Skeletal muscle tissue (tissue), 4 donors: Measurements from ENCODE around the gene ACVR1. TPM values are rescaled to one million over a fixed set of nuclear protein-coding genes. Genes with fewer than 3 reads are reported as not detected.
"Not testable (repeated sequence)": the region's sequence is repeated elsewhere in the genome, so short reads cannot be mapped to it uniquely, and the experiment has no call there.

Source experiments
- H3K27ac ChIP-seq: one replicate; pipeline ENCODE4 v1.7.0; 2013; ENCODE audit warnings: mild to moderate bottlenecking, low read depth, low read length, inconsistent platforms
- H3K27me3 ChIP-seq, 3 donors: one replicate each; pipeline ENCODE4 v1.7.0; 2013; ENCODE audit warnings: low read length in 3 of 3; ENCODE audit not compliant: control insufficient read depth in 3 of 3, insufficient read depth in 3 of 3
- H3K36me3 ChIP-seq, 3 donors: one replicate each; pipeline ENCODE4 v1.7.0; 2013; ENCODE audit warnings: low read length in 3 of 3; ENCODE audit not compliant: control insufficient read depth in 3 of 3, insufficient read depth in 3 of 3
- H3K4me1 ChIP-seq, 3 donors: one replicate each; pipeline ENCODE4 v1.7.0; 2013; ENCODE audit warnings: low read length in 3 of 3, mild to moderate bottlenecking in 3 of 3; ENCODE audit not compliant: control insufficient read depth in 3 of 3, insufficient read depth in 3 of 3
- H3K4me3 ChIP-seq, 3 donors: one replicate each; pipeline ENCODE4 v1.7.0; 2013; ENCODE audit warnings: low read length in 3 of 3
- H3K9ac ChIP-seq, 3 donors: one replicate each; pipeline ENCODE4 v1.7.0; 2013; ENCODE audit warnings: low read length in 3 of 3, mild to moderate bottlenecking in 3 of 3, moderate library complexity in 2 of 3, low read depth in 1 of 3
- H3K9me3 ChIP-seq, 3 donors: one replicate each; pipeline ENCODE4 v1.7.0; 2013; ENCODE audit warnings: low read length in 3 of 3; ENCODE audit not compliant: control insufficient read depth in 3 of 3
- total RNA-seq: library from RNA; depleted of rRNA; stranded (reverse); fragments of >200 nt; gene quantifications from one replicate; pipeline ENCODE4 v1.2.3, GENCODE V29; 2014
- donor health status: Osteomylitis.

Gene ACVR1
- total RNA-seq, 1 donor from 2014 or later = 18.8 TPM

DNA sequence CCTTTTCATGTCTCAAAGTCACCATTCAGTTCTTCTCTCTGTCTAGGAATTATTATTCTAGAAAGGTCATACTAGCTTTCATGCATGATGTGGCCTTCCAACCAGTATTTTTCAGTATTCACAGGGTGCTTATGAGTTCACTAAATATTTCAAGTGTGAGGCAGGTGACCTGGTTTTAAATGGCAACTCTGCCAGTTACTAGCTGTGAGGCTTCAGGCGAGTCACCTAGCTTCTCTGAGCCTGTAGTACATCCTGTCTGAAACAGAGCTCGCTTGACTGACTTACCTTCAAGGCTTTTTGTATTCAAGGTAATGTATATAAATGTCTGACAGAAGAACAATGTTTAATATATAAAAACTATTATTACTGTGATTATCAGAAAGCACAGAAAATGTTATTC lies 19.4 kb upstream of the ACVR1 start:
- Histone ChIP-seq H3K27me3 (no peaks in the 10 kb centered on the region), H3K4me3 (peak overlapping the region in 2 of 3 donors; percentile 1 to 58), H3K9ac (peak overlapping the region in 1 of 3 donors; percentile 1), H3K4me1 (peaks cover 0 to 5% (median 0%) of the 10 kb centered on the region in 3 donors), H3K36me3 (no peaks in the 10 kb centered on the region), H3K27ac (peak overlapping the region; percentile 4), H3K9me3 (no peaks in the 10 kb centered on the region)

DNA sequence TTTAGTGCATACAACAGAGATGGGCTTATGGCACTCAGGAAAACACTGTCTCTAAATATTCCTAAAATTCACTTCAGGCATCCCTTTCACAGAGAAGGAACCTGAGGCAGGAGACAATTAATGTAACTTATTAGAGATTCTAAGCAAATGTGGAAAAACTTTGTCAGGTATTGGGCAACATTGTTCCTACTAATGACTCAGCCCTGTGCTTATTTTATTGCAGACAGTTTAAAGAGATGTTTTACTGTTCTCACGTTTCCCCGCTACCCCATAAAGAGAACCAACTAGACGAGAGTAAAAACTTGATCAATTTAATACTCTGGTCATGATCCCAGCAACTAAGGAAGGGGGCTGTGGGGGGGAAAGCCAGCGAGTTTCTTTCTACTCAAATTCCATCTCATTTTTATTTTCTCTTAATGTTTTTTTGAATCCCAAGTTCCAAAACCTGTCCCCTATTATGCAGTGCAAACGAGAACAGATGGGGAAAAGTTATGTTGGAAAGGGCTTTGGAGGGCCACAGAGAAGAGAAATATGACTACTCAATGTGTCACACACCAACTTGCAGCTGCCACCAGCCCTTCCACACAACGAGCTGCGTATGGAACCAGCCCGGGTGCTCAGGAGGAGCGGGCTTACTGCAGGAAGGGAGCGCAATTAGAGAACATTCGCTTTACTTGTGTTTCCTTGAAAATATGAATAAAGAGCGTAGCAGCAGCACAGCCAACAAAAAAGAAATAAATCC lies 18.7 kb upstream of the ACVR1 start:
- H3K27ac ChIP-seq = peak overlapping the region; percentile 4
- no peaks in the 10 kb centered on the region for H3K27me3 ChIP-seq
- peak overlapping the region in 1 of 3 donors; percentile 1 for H3K9ac ChIP-seq
- peak overlapping the region in 2 of 3 donors; percentile 1 to 58 for H3K4me3 ChIP-seq
- no peaks in the 10 kb centered on the region for H3K36me3 ChIP-seq
- no peaks in the 10 kb centered on the region for H3K9me3 ChIP-seq
- H3K4me1 ChIP-seq = peaks cover 0 to 5% (median 0%) of the 10 kb centered on the region in 3 donors

DNA sequence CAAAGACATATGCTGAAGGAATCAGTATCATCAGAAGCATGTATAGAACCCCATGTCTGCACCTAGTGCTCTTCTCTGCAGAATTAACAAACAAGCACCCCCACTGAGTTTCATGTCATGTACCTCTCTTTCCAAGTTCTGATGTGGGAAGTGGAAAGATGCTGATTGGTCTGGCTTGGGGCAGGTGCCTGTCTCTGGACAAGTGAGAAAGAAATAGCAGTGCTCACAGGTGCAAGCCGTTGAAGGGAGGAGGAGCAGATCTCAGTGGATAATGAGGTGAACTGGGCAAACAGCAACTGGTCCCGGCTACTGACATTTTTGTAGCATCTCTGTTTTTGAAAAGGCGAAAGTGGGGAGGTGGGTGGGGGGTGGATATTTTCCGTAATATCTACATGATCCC lies 17.5 kb upstream of the ACVR1 start:
- Histone ChIP-seq H3K4me3 (no peak overlapping the region), H3K27me3 (no peaks in the 10 kb centered on the region), H3K4me1 (peaks cover 0 to 4% (median 0%) of the 10 kb centered on the region in 3 donors), H3K9ac (no peak overlapping the region), H3K9me3 (no peaks in the 10 kb centered on the region), H3K27ac (no peak overlapping the region), H3K36me3 (no peaks in the 10 kb centered on the region)

DNA sequence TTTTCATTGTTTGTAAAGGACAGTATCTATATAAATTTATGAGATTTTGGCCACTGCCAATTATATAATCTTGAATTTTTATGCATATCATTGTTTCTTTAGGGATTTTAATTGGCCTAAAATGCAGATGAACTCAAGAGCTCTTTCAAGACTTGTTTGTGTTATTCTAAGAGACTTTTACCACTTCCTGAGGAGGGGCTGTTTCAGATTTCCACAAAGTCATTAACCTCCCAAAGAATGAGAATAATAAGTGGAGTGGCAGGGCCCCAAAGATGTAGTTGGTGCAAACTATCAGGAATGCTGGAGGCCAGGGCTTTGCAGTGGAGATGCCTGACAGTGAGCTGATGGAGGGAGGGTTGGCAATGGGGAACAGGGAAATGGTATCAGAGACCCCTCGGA lies 15.5 kb upstream of the ACVR1 start:
- no peaks in the 10 kb centered on the region for H3K9me3 ChIP-seq
- H3K36me3 ChIP-seq = no peaks in the 10 kb centered on the region
- H3K27ac ChIP-seq = no peak overlapping the region
- no peak overlapping the region for H3K4me3 ChIP-seq
- no peaks in the 10 kb centered on the region for H3K4me1 ChIP-seq
- H3K27me3 ChIP-seq = no peaks in the 10 kb centered on the region
- H3K9ac ChIP-seq = no peak overlapping the region

DNA sequence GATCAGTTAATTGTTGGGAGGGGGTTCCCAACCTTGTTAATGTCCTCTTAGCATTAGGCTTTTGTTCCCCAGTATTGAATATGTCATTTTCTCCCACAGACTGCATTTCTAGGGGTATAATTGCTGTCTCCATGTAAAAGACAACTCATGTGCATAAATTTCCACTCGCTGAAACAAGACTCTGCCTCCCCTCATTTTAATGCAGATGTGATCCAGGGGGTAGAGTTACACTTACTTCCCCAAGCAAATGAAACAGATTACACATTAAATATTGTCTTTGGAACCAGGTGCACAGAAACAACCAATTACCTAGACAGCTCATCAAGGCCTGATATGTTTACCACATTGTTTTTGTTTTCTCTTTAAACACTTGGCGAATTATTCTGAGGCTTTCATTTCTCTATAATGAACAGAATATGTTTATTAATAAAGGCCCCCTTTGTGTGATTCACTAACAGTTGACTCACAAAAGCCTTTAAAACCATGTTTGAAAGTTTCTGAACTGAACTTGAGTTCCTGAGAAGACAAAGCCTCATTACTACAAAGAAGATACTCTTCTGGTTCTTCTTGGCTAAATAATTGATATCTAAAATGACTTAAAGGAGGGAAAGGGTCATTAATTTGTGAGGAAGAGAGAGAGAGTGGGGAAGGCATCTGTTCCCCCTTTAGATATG lies 15.0 kb upstream of the ACVR1 start:
- Histone ChIP-seq H3K9me3 (no peaks in the 10 kb centered on the region), H3K4me1 (no peaks in the 10 kb centered on the region), H3K27me3 (no peaks in the 10 kb centered on the region), H3K36me3 (no peaks in the 10 kb centered on the region), H3K27ac (no peak overlapping the region), H3K4me3 (no peak overlapping the region), H3K9ac (no peak overlapping the region)

DNA sequence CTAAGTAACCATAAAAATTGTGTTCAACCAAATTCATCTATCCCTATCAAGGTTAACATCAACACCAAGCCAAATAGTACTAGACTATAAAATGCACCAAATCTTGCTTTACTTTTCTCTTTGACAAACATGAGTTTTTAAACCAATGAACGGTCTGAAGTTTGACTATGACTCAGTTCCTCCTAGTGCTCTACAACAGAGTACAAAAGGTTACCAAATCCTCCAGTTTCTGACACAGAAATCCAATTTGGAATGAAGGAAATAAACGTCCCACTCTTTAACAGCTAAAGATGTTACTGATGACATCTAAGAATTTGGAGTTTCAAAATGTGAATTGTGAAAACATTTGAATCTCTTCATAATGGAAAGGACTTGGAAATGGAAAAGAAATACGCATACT lies 11.8 kb upstream of the ACVR1 start:
- no peaks in the 10 kb centered on the region for H3K4me1 ChIP-seq
- no peak overlapping the region for H3K4me3 ChIP-seq
- no peaks in the 10 kb centered on the region for H3K27me3 ChIP-seq
- no peaks in the 10 kb centered on the region for H3K36me3 ChIP-seq
- no peak overlapping the region for H3K27ac ChIP-seq
- no peak overlapping the region for H3K9ac ChIP-seq
- no peaks in the 10 kb centered on the region for H3K9me3 ChIP-seq

DNA sequence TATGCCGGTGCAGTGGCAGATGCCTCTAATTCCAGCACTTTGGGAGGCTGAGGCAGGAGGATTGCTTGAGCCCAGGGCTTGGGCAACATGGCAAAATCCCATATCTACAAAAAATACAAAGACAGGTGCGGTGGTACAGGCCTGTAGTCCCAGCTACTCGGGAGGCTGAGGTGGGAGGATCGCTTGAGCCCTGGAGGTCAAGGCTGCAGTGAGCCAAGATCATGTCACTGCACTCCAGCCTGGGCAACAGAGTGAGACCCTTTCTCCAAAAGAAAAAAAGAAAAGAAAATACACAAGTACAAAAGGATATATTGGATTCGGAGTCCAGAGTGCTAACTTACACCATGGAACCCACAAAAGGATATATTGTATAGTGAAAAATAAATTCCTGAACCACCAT lies 8.4 kb upstream of the ACVR1 start:
- not testable (repeated sequence) for H3K9me3 ChIP-seq, H3K27me3 ChIP-seq, H3K4me3 ChIP-seq, H3K9ac ChIP-seq, H3K4me1 ChIP-seq, H3K36me3 ChIP-seq, H3K27ac ChIP-seq

DNA sequence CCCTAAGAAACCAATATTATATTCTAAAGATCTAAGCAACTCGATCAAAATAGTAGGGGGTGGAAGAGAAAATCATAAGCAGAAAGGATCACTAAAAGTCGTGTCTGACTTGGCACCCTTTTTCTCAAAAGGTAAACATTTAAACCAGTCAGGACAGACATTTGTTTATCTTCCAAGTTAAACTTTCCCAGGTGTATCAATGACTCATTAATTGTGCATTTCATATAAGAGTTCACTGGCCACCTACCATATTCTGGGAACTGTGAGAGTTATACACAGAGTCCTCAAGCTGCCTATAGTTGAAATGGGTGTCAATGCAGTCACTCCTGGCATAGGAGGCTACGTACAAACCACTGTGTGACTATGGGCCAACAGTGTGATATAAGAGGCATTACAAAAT lies 4.8 kb upstream of the ACVR1 start:
- Histone ChIP-seq H3K4me3 (no peak overlapping the region), H3K9ac (no peak overlapping the region), H3K36me3 (no peaks in the 10 kb centered on the region), H3K27ac (no peak overlapping the region), H3K27me3 (no peaks in the 10 kb centered on the region), H3K9me3 (no peaks in the 10 kb centered on the region), H3K4me1 (peaks cover 2 to 14% (median 7%) of the 10 kb centered on the region in 3 donors)

DNA sequence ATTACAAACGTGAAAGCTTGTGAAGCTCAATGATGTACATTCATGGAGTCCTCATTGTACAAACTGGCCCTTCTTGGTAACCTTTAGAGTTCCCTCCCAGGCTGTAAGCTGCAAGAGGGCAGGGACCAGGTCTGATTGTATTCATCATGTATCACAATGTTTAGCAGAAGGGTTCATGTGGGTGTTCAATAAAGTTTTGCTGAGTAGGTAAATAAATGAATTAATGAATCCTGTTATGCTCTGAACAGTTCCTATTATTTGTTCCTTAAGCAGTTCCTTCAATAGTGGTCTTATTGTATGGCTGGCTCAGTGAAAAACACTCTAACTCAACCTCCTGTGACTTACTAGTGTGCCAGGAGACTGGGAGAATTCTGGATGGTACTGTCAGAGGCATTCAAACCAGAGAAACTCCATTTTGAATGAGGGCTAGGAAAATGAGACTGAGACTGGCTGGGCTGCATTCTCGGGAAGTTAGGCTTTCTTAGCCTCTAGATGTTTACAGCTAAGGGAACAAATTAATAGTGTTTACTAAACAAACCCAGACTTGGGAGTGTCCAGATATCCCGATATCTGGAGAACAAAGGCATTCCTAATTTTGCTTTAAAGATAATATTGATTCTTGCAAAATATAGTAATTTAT lies 1.8 kb upstream of the ACVR1 start:
- Histone ChIP-seq H3K27ac (no peak overlapping the region), H3K9ac (no peak overlapping the region)

DNA sequence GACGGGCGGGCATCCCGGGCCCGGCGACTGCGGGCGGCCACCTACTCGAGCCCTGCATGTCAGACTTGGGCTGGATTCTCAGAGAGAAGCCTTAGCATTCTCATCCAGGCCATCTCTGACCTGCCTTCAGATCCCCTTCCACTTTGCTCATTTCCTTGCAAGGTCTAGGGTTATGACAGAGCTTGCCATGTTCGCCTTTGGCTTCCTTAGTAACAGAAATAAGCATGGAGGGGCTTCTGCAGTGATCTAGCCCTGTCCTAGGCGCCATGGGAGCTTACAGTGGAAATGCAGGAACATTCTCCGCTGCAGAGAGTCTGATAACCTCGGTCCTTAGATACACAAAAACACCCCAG lies 632 bp upstream of the ACVR1 start:
- Histone ChIP-seq H3K36me3 (no peaks in the 10 kb centered on the region), H3K27ac (peak overlapping the region; percentile 83), H3K4me1 (peaks cover 28 to 38% (median 34%) of the 10 kb centered on the region in 3 donors), H3K9ac (peak overlapping the region; percentile 62 to 75 (median 75)), H3K9me3 (no peaks in the 10 kb centered on the region), H3K27me3 (no peaks in the 10 kb centered on the region), H3K4me3 (peak overlapping the region; percentile 70 to 86 (median 79))

More for the DNA sequence above, 1.8 kb upstream of the ACVR1 start:
- Histone ChIP-seq H3K27me3 (no peaks in the 10 kb centered on the region), H3K4me3 (no peak overlapping the region), H3K36me3 (no peaks in the 10 kb centered on the region), H3K4me1 (peaks cover 23 to 35% (median 25%) of the 10 kb centered on the region in 3 donors), H3K9me3 (no peaks in the 10 kb centered on the region)
